ENCODE results near the gene CCBE1. TPM values are rescaled to one million over a fixed set of nuclear protein-coding genes. Genes with fewer than 3 reads are reported as not detected.

The CCBE1 gene
- total RNA-seq, 3 donors from 2014 or later (not counting 1 experiment from before 2014, with no cell fraction given), result 0.05 TPM; not detected in 2

DNA sequence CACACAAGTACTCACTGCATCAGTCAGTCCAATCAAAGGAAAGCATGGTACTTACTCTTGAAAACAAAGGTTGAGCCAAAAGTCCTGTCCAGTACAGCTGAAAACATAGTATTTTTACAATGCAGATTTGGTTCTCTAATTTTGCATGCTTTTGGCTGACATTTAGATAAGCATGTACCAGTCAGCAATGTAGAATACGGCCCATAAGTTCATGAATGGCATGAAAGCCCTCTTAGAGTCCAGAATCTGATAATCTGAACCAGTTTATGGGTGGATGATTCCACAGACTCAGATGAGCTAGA, 90.2 kb downstream of the CCBE1 start:
- H3K4me1 ChIP-seq (ENCODE audit: control insufficient read depth, insufficient read depth, low read length), result no peaks in the 10 kb centered on the region
- H3K4me3 ChIP-seq (ENCODE audit: low read length), result no peak overlapping the region
- no peak overlapping the region for H3K27ac Mint-ChIP-seq
- no peaks in the 10 kb centered on the region for H3K27me3 ChIP-seq (ENCODE audit: control insufficient read depth, insufficient read depth, low read length)
- H3K36me3 ChIP-seq (ENCODE audit: control insufficient read depth, insufficient read depth, low read length), result no peaks in the 10 kb centered on the region
- H3K4me1 Mint-ChIP-seq, result no peaks in the 10 kb centered on the region
- peaks cover 3% of the 10 kb centered on the region in 2 donors for H3K9me3 Mint-ChIP-seq
- TF ChIP-seq, protein P1, sequence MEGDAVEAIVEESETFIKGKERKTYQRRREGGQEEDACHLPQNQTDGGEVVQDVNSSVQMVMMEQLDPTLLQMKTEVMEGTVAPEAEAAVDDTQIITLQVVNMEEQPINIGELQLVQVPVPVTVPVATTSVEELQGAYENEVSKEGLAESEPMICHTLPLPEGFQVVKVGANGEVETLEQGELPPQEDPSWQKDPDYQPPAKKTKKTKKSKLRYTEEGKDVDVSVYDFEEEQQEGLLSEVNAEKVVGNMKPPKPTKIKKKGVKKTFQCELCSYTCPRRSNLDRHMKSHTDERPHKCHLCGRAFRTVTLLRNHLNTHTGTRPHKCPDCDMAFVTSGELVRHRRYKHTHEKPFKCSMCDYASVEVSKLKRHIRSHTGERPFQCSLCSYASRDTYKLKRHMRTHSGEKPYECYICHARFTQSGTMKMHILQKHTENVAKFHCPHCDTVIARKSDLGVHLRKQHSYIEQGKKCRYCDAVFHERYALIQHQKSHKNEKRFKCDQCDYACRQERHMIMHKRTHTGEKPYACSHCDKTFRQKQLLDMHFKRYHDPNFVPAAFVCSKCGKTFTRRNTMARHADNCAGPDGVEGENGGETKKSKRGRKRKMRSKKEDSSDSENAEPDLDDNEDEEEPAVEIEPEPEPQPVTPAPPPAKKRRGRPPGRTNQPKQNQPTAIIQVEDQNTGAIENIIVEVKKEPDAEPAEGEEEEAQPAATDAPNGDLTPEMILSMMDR (IDR thresholded peaks at IDR 0.05), result no peak
- intact Hi-C loops (cut with micrococcal nuclease), result no loop called here
- no peak for ATAC-seq
- DNase-seq, result no peak
- no peaks in the 10 kb centered on the region for H3K27me3 Mint-ChIP-seq (ENCODE audit: low read depth in 2 of 2)
- no peaks in the 10 kb centered on the region for H3K36me3 Mint-ChIP-seq
- H3K9me3 ChIP-seq (ENCODE audit: control insufficient read depth, insufficient read depth, low read length), result no peaks in the 10 kb centered on the region
- H3K27ac ChIP-seq (ENCODE audit: low read length), result no peak overlapping the region
- H3K4me3 Mint-ChIP-seq, result no peak overlapping the region
- WGBS (ENCODE audit: insufficient coverage), result 93% methylated on average over 1 of the region's 1 CpG

DNA sequence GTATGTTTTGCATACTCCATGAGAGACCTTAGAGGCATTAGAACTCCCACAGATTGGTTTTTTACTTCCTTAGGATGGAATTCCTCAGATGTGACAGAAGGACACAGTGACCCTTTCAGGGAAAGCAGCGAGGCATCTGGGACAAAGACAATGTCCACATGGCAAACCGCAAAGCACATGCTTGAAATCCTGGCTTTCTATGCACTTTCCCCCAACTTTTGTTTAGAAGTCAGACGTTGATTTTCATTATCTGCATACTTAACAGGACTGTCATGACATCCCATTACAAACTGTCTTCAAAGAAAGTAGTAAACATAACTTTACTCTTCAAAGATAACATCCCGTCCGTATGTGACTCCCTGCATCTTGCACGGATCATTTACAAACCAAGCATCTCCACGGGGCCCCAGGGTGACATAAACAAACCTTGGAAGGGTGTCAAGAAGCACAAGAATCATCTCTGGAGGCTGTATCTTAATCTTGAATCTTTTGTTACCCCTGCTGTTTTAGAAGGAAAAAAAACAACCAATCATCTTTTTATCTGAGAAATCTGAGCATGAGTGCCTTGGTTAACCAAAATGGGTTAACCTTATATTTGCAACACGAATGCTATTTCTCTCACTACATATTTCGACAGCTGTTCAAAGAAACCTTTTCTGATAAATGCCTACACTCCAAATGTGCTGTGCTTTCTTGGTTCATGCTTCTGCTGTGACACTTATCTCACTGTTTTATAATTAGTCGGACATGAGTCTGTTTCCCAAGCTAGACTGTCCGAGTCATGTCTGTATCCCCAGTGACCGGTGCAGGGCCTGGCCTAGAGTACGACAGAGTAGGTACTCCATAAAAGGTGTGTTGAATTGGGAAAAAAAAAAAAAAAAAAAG, 90.8 kb downstream of the CCBE1 start:
- no peak overlapping the region for H3K27ac ChIP-seq (ENCODE audit: low read length)
- H3K36me3 ChIP-seq (ENCODE audit: control insufficient read depth, insufficient read depth, low read length), result no peaks in the 10 kb centered on the region
- no peaks in the 10 kb centered on the region for H3K27me3 ChIP-seq (ENCODE audit: control insufficient read depth, insufficient read depth, low read length)
- Mint-ChIP-seq H3K9me3 (peaks cover 3% of the 10 kb centered on the region in 2 donors), H3K27ac (no peak overlapping the region), H3K36me3 (no peaks in the 10 kb centered on the region), H3K4me3 (no peak overlapping the region), H3K27me3 (ENCODE audit: low read depth in 2 of 2) (no peaks in the 10 kb centered on the region), H3K4me1 (no peaks in the 10 kb centered on the region)
- H3K9me3 ChIP-seq (ENCODE audit: control insufficient read depth, insufficient read depth, low read length), result no peaks in the 10 kb centered on the region
- TF ChIP-seq, protein P1 (IDR thresholded peaks at IDR 0.05), result no peak
- H3K4me1 ChIP-seq (ENCODE audit: control insufficient read depth, insufficient read depth, low read length), result no peaks in the 10 kb centered on the region
- DNase-seq (no peak), ATAC-seq (no peak)
- no peak overlapping the region for H3K4me3 ChIP-seq (ENCODE audit: low read length)
- intact Hi-C loops (cut with micrococcal nuclease), result no loop called here
- WGBS (ENCODE audit: insufficient coverage), result 89% methylated on average over 11 of the region's 13 CpGs

DNA sequence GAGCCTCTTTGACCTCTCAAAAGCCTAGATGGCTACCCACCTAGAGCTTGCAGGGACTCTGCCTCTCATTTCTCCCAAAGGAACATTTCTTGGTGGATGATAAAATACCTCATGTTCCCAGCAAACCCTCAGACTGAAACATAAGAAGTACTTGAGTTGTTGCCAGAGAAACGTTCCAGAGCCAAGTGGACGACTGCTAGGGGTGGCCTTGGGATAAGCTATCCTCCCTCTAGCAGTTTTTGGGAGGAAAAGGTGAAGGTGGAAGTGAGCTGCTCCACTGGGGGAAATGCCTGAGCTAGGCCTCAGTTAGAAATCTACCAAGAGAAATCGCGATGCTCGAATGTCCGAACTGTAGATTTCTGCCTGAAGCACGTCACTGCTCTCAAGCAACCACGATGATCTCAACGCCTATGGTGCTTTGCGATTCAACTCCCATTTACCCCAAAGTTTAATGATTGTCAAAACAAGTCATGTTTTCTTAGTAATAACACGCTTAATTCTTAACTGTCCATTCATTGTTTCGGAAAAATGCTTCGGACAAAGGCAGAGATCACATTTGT, 91.5 kb downstream of the CCBE1 start:
- ATAC-seq (no peak), DNase-seq (no peak)
- Mint-ChIP-seq H3K9me3 (peaks cover 3% of the 10 kb centered on the region in 2 donors), H3K36me3 (no peaks in the 10 kb centered on the region), H3K27ac (no peak overlapping the region), H3K4me1 (no peaks in the 10 kb centered on the region), H3K4me3 (no peak overlapping the region), H3K27me3 (ENCODE audit: low read depth in 2 of 2) (no peaks in the 10 kb centered on the region)
- Histone ChIP-seq H3K4me1 (ENCODE audit: control insufficient read depth, insufficient read depth, low read length) (no peaks in the 10 kb centered on the region), H3K36me3 (ENCODE audit: control insufficient read depth, insufficient read depth, low read length) (no peaks in the 10 kb centered on the region), H3K9me3 (ENCODE audit: control insufficient read depth, insufficient read depth, low read length) (no peaks in the 10 kb centered on the region), H3K27ac (ENCODE audit: low read length) (no peak overlapping the region), H3K27me3 (ENCODE audit: control insufficient read depth, insufficient read depth, low read length) (no peaks in the 10 kb centered on the region), H3K4me3 (ENCODE audit: low read length) (no peak overlapping the region)
- TF ChIP-seq, protein P1 (IDR thresholded peaks at IDR 0.05), result no peak
- WGBS (ENCODE audit: insufficient coverage), result 90% methylated on average over 13 of the region's 13 CpGs
- intact Hi-C loops (cut with micrococcal nuclease), result no loop called here

All from natural killer cell (primary cell).